ENCODE data around the gene PIGS. TPM values are rescaled to one million over a fixed set of nuclear protein-coding genes. Genes with fewer than 3 reads are reported as not detected.
A peak's percentile ranks its signal among the peaks of the same experiment; 100 is the strongest.

Gene PIGS
- total and polyA plus RNA-seq, 2 of the 13 experiments (the other 11 are each of a cell fraction or from before 2014, with no cell fraction given), result 31.7 to 42.6 TPM

DNA sequence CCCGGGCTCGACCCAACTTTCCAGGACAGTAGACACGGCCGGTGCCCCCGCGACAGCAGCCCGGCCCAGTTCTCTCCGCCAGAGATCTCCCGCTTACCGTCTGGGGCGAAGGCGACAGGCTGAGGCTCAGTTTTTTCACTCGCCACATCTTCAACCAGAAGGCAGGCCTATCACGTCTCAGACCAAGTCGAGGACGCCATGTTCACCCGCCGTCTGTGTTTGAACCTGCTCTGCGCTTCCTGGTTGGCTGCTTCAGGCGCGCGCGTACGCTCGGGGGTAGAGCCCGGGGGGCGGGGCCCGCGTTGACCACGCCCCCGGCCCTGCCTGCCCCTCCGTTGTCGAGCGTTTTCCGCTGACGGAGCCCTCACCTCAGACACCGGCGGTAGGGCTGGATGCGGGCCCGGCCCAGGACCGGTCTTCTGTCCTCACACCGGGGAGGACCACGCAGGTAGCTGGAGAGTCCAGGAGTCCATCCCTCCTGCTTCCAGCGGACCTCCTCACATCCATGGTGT, 27.5 kb upstream of the PIGS start, which contains the start of gene SPAG5 (continued):
- TF ChIP-seq, protein P1, sequence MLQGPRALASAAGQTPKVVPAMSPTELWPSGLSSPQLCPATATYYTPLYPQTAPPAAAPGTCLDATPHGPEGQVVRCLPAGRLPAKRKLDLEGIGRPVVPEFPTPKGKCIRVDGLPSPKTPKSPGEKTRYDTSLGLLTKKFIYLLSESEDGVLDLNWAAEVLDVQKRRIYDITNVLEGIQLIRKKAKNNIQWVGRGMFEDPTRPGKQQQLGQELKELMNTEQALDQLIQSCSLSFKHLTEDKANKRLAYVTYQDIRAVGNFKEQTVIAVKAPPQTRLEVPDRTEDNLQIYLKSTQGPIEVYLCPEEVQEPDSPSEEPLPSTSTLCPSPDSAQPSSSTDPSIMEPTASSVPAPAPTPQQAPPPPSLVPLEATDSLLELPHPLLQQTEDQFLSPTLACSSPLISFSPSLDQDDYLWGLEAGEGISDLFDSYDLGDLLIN (CRISPR knock-in tag; IDR thresholded peaks at IDR 0.05; ENCODE audit: borderline replicate concordance), result no peak
- TF ChIP-seq ZNF296 (CRISPR knock-in tag; conservative IDR thresholded peaks at IDR 0.05), result no peak
- TF ChIP-seq RFXAP (CRISPR knock-in tag; IDR thresholded peaks at IDR 0.05; ENCODE audit: borderline replicate concordance), result no peak
- TF ChIP-seq, protein P2, sequence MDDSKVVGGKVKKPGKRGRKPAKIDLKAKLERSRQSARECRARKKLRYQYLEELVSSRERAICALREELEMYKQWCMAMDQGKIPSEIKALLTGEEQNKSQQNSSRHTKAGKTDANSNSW (CRISPR knock-in tag; IDR thresholded peaks at IDR 0.05; ENCODE audit: borderline replicate concordance), result no peak
- TF ChIP-seq ONECUT2 (CRISPR knock-in tag; IDR thresholded peaks at IDR 0.05), result 0 out of 2 replicates have a peak, but pooled peaks have one; percentile 20
- TF ChIP-seq ZNF230 (CRISPR knock-in tag; IDR thresholded peaks at IDR 0.05), result peak; percentile 16; the same call in 1 of the 2 replicates
- no peak for TF ChIP-seq CBX5 (CRISPR knock-in tag; IDR thresholded peaks at IDR 0.05; ENCODE audit: borderline replicate concordance)
- no peak for TF ChIP-seq ZNF674 (CRISPR knock-in tag; IDR thresholded peaks at IDR 0.05; ENCODE audit: low read depth)
- no peak; the same call in 1 of the 2 replicates for TF ChIP-seq MXD4 (CRISPR knock-in tag; IDR thresholded peaks at IDR 0.05)
- TF ChIP-seq, protein P3, sequence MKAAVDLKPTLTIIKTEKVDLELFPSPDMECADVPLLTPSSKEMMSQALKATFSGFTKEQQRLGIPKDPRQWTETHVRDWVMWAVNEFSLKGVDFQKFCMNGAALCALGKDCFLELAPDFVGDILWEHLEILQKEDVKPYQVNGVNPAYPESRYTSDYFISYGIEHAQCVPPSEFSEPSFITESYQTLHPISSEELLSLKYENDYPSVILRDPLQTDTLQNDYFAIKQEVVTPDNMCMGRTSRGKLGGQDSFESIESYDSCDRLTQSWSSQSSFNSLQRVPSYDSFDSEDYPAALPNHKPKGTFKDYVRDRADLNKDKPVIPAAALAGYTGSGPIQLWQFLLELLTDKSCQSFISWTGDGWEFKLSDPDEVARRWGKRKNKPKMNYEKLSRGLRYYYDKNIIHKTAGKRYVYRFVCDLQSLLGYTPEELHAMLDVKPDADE (CRISPR knock-in tag; IDR thresholded peaks at IDR 0.05), result no peak
- TF ChIP-seq MLXIP (CRISPR knock-in tag; IDR thresholded peaks at IDR 0.05; ENCODE audit: borderline replicate concordance), result no peak
- TF ChIP-seq HMG20B (CRISPR knock-in tag; conservative IDR thresholded peaks at IDR 0.05), result no peak
- no peak for TF ChIP-seq CENPT (CRISPR knock-in tag; IDR thresholded peaks at IDR 0.05; ENCODE audit: low read depth)
- no peak for TF ChIP-seq JUN (CRISPR knock-in tag; IDR thresholded peaks at IDR 0.05)
- no peak for TF ChIP-seq ATF7 (IDR thresholded peaks at IDR 0.05)
- no peak for TF ChIP-seq ATF7 (CRISPR knock-in tag; IDR thresholded peaks at IDR 0.05)
- no peak for TF ChIP-seq HMGXB3 (CRISPR knock-in tag; IDR thresholded peaks at IDR 0.05; ENCODE audit: borderline replicate concordance)
